Measurements from ENCODE around the gene HOXC10.

DNA sequence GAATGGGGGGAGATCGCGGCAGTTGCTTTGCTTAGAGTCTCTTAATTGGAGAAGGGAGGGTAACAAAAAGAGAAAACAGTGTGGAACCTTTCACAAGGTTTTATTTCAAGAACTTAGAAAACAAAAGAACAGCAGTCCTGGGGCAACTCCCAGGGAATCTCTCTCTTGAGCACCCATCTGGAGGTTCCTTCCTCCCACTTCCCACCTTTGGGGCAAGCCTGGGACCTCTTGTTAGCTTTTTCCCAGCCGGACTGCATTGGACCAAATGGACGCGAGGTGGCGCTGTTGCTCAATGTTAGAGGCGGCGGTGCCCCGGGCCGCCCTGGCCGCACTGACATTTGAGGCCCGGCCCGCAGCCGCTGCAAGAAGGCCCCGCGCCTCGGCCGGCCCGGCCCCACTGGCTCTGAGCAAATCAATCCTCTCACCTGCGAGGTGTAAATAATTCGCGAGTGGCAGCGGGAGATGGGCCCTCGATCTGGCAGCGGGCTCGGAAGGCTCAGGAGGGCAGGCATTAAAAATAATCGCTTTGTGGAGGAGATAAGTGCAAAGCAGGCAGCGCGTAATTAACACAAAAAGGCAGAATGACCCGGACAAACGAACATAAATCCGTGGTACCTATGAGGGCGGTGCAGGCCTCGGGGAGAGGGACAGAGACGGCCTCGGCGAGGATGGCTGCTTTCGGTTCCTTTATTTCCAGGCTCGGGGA is 21.1 kb downstream of the HOXC10 start:
- TF ChIP-seq, protein P1, sequence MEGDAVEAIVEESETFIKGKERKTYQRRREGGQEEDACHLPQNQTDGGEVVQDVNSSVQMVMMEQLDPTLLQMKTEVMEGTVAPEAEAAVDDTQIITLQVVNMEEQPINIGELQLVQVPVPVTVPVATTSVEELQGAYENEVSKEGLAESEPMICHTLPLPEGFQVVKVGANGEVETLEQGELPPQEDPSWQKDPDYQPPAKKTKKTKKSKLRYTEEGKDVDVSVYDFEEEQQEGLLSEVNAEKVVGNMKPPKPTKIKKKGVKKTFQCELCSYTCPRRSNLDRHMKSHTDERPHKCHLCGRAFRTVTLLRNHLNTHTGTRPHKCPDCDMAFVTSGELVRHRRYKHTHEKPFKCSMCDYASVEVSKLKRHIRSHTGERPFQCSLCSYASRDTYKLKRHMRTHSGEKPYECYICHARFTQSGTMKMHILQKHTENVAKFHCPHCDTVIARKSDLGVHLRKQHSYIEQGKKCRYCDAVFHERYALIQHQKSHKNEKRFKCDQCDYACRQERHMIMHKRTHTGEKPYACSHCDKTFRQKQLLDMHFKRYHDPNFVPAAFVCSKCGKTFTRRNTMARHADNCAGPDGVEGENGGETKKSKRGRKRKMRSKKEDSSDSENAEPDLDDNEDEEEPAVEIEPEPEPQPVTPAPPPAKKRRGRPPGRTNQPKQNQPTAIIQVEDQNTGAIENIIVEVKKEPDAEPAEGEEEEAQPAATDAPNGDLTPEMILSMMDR (IDR thresholded peaks at IDR 0.05 in 4 of 5, conservative IDR thresholded peaks at IDR 0.05 in 1 of 5): peak; percentile 91 to 99 (median 97)
- TF ChIP-seq POLR2A (IDR thresholded peaks at IDR 0.05): no peak

All from gastrocnemius medialis (tissue), 4 donors.